Adrenal gland (tissue), 12 donors: ENCODE data around the gene MAP1B. TPM values are rescaled to one million over a fixed set of nuclear protein-coding genes. Genes with fewer than 3 reads are reported as not detected.

Experiments
- DNase-seq, 7 donors: peaks; one replicate each; pipeline ENCODE4 v3.0.0-alpha.2; 2019 to 2020
- H3K27ac ChIP-seq, 5 donors: fragments of 200-600 bp; sonication (generic) in 4 of 5; 1 replicate in 3 of 5; 2 replicates in 2 of 5; pipeline versions ENCODE4 v1.5.1 to v1.8.0; 2016 to 2020; ENCODE audit warnings: mild to moderate bottlenecking in 1 of 5
- H3K27me3 ChIP-seq: fragments of 200-600 bp; 2 replicates; pipeline ENCODE4 v1.8.0; 2021
- H3K36me3 ChIP-seq, 2 donors: fragments of 200-600 bp; replicated peaks in 1 of 2; 1 replicate in 1 of 2; 2 replicates in 1 of 2; pipeline versions ENCODE4 v1.5.1 to v1.8.0; 2018 to 2022
- H3K4me1 ChIP-seq, 2 donors: fragments of 200-600 bp; replicated peaks in 1 of 2; 1 replicate in 1 of 2; 2 replicates in 1 of 2; pipeline versions ENCODE4 v1.5.1 to v1.8.0; 2018 to 2021
- H3K4me3 ChIP-seq, 4 donors: fragments of 200-600 bp; sonication (generic) in 3 of 4; one replicate each; pipeline ENCODE4 v1.5.1; 2016 to 2018
- H3K9me3 ChIP-seq, 3 donors: fragments of 200-600 bp; sonication (generic) in 1 of 3; replicated peaks in 1 of 3; 1 replicate in 2 of 3; 2 replicates in 1 of 3; pipeline versions ENCODE4 v1.5.1 to v1.8.0; 2016 to 2021
- POLR2A ChIP-seq, 2 donors: fragments of 450-650 bp; IDR thresholded peaks; one replicate each; pipeline ENCODE4 v1.6.1; 2017; ENCODE audit warnings: antibody characterized with exemption in 2 of 2, mild to moderate bottlenecking in 2 of 2, moderate library complexity in 1 of 2
- WGBS, 4 donors: extraction: QIAGEN DNeasy Blood & Tissue Kit in 2 of 4; methylation state at CpG; one replicate each; pipeline versions ENCODE4 v1.1.5 to v1.1.7; 2013 to 2017; 5-methylcytosine and 5-hydroxymethylcytosine counted together
- intact Hi-C, 2 donors: fragments of 100-400 bp; cut with DNase I; formaldehyde crosslinking; loops; one replicate each; pipeline versions ENCODE4 v1.14.1 to v1.15.0; 2022 to 2023
- polyA plus RNA-seq, 3 donors: library from polyadenylated mRNA; stranded (reverse); fragments of 200-250 nt in 2 of 3; fragments of 350-450 nt in 1 of 3; fragmentation: Illumina TruSeq in 1 of 3; extraction: RNeasy Lipid Tissue Mini Kit (QIAGEN cat#74804) in 1 of 3; gene quantifications; one replicate each; pipeline ENCODE4 v1.2.3, GENCODE V29; 2013 to 2014
- total RNA-seq, 9 donors: library from RNA; depleted of rRNA in 4 of 9; stranded (reverse); fragments of >200 nt in 4 of 9; fragments of 120-200 nt in 1 of 9; fragmentation: NEBNext Ultra II Directional in 1 of 9; extraction: Animal tissue kit (Norgen Biotek cat#: 25700) in 1 of 9; gene quantifications; one replicate each; pipeline versions ENCODE4 v1.1.0 to v1.2.4, GENCODE V29; 2013 to 2023
- TF ChIP-seq, protein P1 (sequence below), 6 experiments: fragments of 450-650 bp in 4 of 6; fragments of 200-600 bp in 2 of 6; sonication (generic) in 1 of 6; IDR thresholded peaks; 1 replicate in 5 of 6; 2 replicates in 1 of 6; pipeline versions ENCODE4 v1.5.1 to v1.8.0; 2016 to 2021; ENCODE audit warnings: antibody characterized with exemption in 6 of 6, mild to moderate bottlenecking in 2 of 6, moderate library complexity in 1 of 6
- donor health status: healthy with polysubstance abuse.
- donor health status: Bipolar disorder and iron deficiency.
- donor health status: DM: yes; HTN: yes; CAD: no.
- donor health status: DM: no; HTN: no; CAD: no.
- donor health status: DM: no; HTN: no; CAD: no.
- donor health status: DM: yes; HTN: yes; CAD: no.

Gene MAP1B
- total and polyA plus RNA-seq, 12 donors: 11.5 to 258 (median 67.5) TPM

GRCh38 chr5:72202331-72202825, 95.1 kb downstream of the MAP1B start:
- Histone ChIP-seq H3K36me3 (peaks cover 0 to 50% of the 10 kb centered on the region in 2 donors), H3K4me1 (no peaks in the 10 kb centered on the region), H3K9me3 (no peaks in the 10 kb centered on the region), H3K27me3 (no peaks in the 10 kb centered on the region), H3K4me3 (no peak overlapping the region), H3K27ac (no peak overlapping the region)
- DNase-seq: no peak
- 79 to 92% (median 87%) methylated on average over 3 of the region's 3 CpGs for WGBS, 4 donors
- intact Hi-C loops: no loop called here
- no peak for TF ChIP-seq POLR2A (IDR thresholded peaks at IDR 0.05)
- TF ChIP-seq, protein P1, sequence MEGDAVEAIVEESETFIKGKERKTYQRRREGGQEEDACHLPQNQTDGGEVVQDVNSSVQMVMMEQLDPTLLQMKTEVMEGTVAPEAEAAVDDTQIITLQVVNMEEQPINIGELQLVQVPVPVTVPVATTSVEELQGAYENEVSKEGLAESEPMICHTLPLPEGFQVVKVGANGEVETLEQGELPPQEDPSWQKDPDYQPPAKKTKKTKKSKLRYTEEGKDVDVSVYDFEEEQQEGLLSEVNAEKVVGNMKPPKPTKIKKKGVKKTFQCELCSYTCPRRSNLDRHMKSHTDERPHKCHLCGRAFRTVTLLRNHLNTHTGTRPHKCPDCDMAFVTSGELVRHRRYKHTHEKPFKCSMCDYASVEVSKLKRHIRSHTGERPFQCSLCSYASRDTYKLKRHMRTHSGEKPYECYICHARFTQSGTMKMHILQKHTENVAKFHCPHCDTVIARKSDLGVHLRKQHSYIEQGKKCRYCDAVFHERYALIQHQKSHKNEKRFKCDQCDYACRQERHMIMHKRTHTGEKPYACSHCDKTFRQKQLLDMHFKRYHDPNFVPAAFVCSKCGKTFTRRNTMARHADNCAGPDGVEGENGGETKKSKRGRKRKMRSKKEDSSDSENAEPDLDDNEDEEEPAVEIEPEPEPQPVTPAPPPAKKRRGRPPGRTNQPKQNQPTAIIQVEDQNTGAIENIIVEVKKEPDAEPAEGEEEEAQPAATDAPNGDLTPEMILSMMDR (IDR thresholded peaks at IDR 0.05): no peak

DNA sequence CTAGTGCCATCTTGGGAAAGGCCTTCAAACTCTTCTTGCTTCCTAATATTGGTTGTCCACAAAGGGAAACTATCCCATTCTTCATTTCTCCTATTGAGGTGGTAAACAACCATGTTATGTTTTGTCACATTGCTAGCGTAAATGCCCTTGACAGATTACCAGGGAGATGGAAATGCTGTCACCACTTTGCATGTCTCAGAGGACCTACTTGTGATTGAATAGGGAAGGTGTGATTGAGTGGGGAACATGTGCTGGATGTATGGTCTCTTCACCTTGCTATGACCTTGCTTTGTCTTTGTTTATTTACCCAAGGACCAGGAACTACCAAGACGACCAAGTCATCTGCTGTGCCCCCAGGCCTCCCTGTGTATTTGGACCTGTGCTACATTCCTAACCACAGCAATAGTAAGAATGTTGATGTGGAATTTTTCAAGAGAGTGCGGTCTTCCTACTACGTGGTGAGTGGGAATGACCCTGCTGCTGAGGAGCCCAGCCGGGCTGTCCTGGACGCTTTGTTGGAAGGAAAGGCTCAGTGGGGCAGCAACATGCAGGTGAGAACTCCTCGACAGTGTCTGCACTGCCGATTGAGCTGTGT, 96.1 kb downstream of the MAP1B start:
- Histone ChIP-seq H3K4me1 (no peaks in the 10 kb centered on the region), H3K36me3 (peaks cover 0 to 43% of the 10 kb centered on the region in 2 donors), H3K27me3 (no peaks in the 10 kb centered on the region), H3K9me3 (no peaks in the 10 kb centered on the region), H3K4me3 (no peak overlapping the region), H3K27ac (no peak overlapping the region)
- intact Hi-C loops: no loop called here
- no peak for DNase-seq
- TF ChIP-seq POLR2A (IDR thresholded peaks at IDR 0.05): no peak
- TF ChIP-seq, protein P1 (IDR thresholded peaks at IDR 0.05): no peak
- 81 to 91% (median 89%) methylated on average over 3 to 8 of the region's 8 CpGs for WGBS, 4 donors

DNA sequence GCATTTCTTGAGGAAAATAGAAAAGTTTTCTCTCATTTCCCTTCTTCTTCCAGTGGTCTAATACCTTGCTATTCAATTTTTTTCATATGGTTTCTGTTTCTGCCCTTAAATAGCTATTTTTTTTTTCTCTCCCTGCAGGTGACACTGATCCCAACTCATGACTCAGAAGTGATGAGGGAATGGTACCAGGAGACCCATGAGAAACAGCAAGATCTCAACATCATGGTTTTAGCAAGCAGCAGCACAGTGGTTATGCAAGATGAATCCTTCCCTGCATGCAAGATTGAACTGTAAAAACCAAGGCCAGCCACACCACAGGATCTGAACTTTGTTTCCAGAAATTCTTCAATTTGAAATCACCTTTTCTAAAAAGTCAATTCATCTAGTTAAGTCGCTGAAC, 97.7 kb downstream of the MAP1B start:
- Histone ChIP-seq H3K27me3 (no peaks in the 10 kb centered on the region), H3K36me3 (peaks cover 0 to 33% of the 10 kb centered on the region in 2 donors), H3K4me3 (no peak overlapping the region), H3K9me3 (no peaks in the 10 kb centered on the region), H3K4me1 (no peaks in the 10 kb centered on the region), H3K27ac (no peak overlapping the region)
- intact Hi-C loops: no loop called here
- no peak for TF ChIP-seq POLR2A (IDR thresholded peaks at IDR 0.05)
- TF ChIP-seq, protein P1 (IDR thresholded peaks at IDR 0.05): no peak
- no peak for DNase-seq
- WGBS, 4 donors: 82 to 95% (median 91%) methylated on average over 1 of the region's 1 CpG

- intact Hi-C loops: no loop called here
- Histone ChIP-seq H3K36me3 (peaks cover 0 to 28% of the 10 kb centered on the region in 2 donors), H3K27ac (no peak overlapping the region), H3K4me1 (peaks cover under 1 to 2% of the 10 kb centered on the region in 2 donors), H3K4me3 (no peak overlapping the region), H3K9me3 (no peaks in the 10 kb centered on the region), H3K27me3 (no peaks in the 10 kb centered on the region)
- no peak for DNase-seq
- no peak for TF ChIP-seq POLR2A (IDR thresholded peaks at IDR 0.05)
- TF ChIP-seq, protein P1 (IDR thresholded peaks at IDR 0.05): no peak
- WGBS, 4 donors: 97 to 100% (median 99%) methylated on average over 3 of the region's 3 CpGs
Observed at GRCh38 chr5:72205431-72206009, 98.2 kb downstream of the MAP1B start.
